Activated CD8-positive, alpha-beta memory T cell treated with anti-CD3 and anti-CD28 coated beads, Interleukin-2, amount 50 U/mL, for 1 hour (primary cell): ENCODE results near the gene SLIT1.

Source experiments
- DNase-seq: peaks from one replicate; pipeline ENCODE4 v3.0.0-alpha.2; 2020; ENCODE audit errors: extremely low read depth

Gene SLIT1

GRCh38 chr10:96973809-96974747 is 211.7 kb downstream of the SLIT1 start:
- DNase-seq = no peak

- DNase-seq = no peak
These were observed 213.5 kb downstream of the SLIT1 start for GRCh38 chr10:96972264-96972663.

- DNase-seq = no peak
These were observed 214.4 kb downstream of the SLIT1 start for GRCh38 chr10:96971324-96971723.

GRCh38 chr10:96968682-96969423 is 216.9 kb downstream of the SLIT1 start:
- no peak for DNase-seq

GRCh38 chr10:96967847-96968246 is 217.9 kb downstream of the SLIT1 start:
- DNase-seq = no peak

- no peak for DNase-seq
These were observed 221.6 kb downstream of the SLIT1 start for GRCh38 chr10:96964131-96964530.

GRCh38 chr10:96960872-96961271 is 224.9 kb downstream of the SLIT1 start:
- no peak for DNase-seq

GRCh38 chr10:96959733-96960132 is 226.0 kb downstream of the SLIT1 start:
- no peak for DNase-seq

GRCh38 chr10:96958071-96958470 is 227.7 kb downstream of the SLIT1 start:
- no peak for DNase-seq

- no peak for DNase-seq
These were observed 230.0 kb downstream of the SLIT1 start for GRCh38 chr10:96955794-96956193.

GRCh38 chr10:96951954-96952353 is 233.8 kb downstream of the SLIT1 start:
- DNase-seq = no peak

- no peak for DNase-seq
These were observed 236.6 kb downstream of the SLIT1 start for GRCh38 chr10:96949039-96949683.
